Neural progenitor cell (in vitro differentiated cells): ENCODE results near the gene IFT88. TPM values are rescaled to one million over a fixed set of nuclear protein-coding genes. Genes with fewer than 3 reads are reported as not detected.

Experiments
- DNase-seq: peaks from one replicate; pipeline ENCODE4 v3.0.0-alpha.2; 2016; ENCODE audit warnings: low spot score
- H2AFZ ChIP-seq: fragments of 200-600 bp; sonication (generic); replicated peaks from 2 replicates; pipeline ENCODE4 v1.6.1; 2016; ENCODE audit warnings: antibody characterized with exemption
- H3F3A ChIP-seq: fragments of 200-600 bp; sonication (generic); 2 replicates; pipeline ENCODE4 v1.6.1; 2016; ENCODE audit warnings: antibody characterized with exemption, low read depth
- H3K27ac ChIP-seq: fragments of 200-600 bp; sonication (generic); 2 replicates; pipeline ENCODE4 v1.5.1; 2016; ENCODE audit warnings: mild to moderate bottlenecking
- H3K27me3 ChIP-seq: fragments of 200-600 bp; sonication (generic); 2 replicates; pipeline ENCODE4 v1.6.1; 2016; ENCODE audit warnings: mild to moderate bottlenecking, moderate library complexity
- H3K36me3 ChIP-seq: fragments of 200-600 bp; sonication (generic); 2 replicates; pipeline ENCODE4 v1.5.1; 2016
- H3K4me1 ChIP-seq: fragments of 200-600 bp; sonication (generic); 2 replicates; pipeline ENCODE4 v1.6.1; 2016; ENCODE audit warnings: mixed run types
- H3K4me2 ChIP-seq: fragments of 200-600 bp; sonication (generic); 2 replicates; pipeline ENCODE4 v1.6.1; 2016
- H3K4me3 ChIP-seq: fragments of 200-600 bp; sonication (generic); 2 replicates; pipeline ENCODE4 v1.5.1; 2016
- H3K79me2 ChIP-seq: fragments of 200-600 bp; sonication (generic); 2 replicates; pipeline ENCODE4 v1.6.1; 2016; ENCODE audit warnings: low read depth
- H3K9ac ChIP-seq: fragments of 200-600 bp; sonication (generic); 2 replicates; pipeline ENCODE4 v1.6.1; 2016
- H3K9me3 ChIP-seq: fragments of 200-600 bp; sonication (generic); 2 replicates; pipeline ENCODE4 v1.5.1; 2016; ENCODE audit warnings: low read depth
- H4K20me1 ChIP-seq: fragments of 200-600 bp; sonication (generic); 2 replicates; pipeline ENCODE4 v1.6.1; 2016; ENCODE audit warnings: low read depth
- H3K27ac Mint-ChIP-seq: 3 replicates; pipeline ENCODE4 v1.8.0; 2021; ENCODE audit warnings: mixed read lengths
- H3K27me3 Mint-ChIP-seq: 2 replicates; pipeline ENCODE4 v1.8.0; 2022; ENCODE audit warnings: low read depth, mild to moderate bottlenecking, inconsistent platforms, moderate library complexity, mixed read lengths; ENCODE audit not compliant: insufficient read depth
- H3K36me3 Mint-ChIP-seq: 3 replicates; pipeline ENCODE4 v1.8.0; 2021; ENCODE audit warnings: mixed read lengths
- H3K4me1 Mint-ChIP-seq: 3 replicates; pipeline ENCODE4 v1.8.0; 2021; ENCODE audit warnings: mixed read lengths
- H3K4me3 Mint-ChIP-seq: 3 replicates; pipeline ENCODE4 v1.8.0; 2021; ENCODE audit warnings: mild to moderate bottlenecking, moderate library complexity, mixed read lengths
- H3K9me3 Mint-ChIP-seq: 3 replicates; pipeline ENCODE4 v1.8.0; 2020; ENCODE audit warnings: mixed read lengths
- CTCF ChIP-seq: fragments of 200-600 bp; sonication (generic); IDR thresholded peaks from 2 replicates; pipeline ENCODE4 v1.5.1; 2017; ENCODE audit warnings: antibody characterized with exemption, mild to moderate bottlenecking
- EZH2 ChIP-seq: fragments of 200-600 bp; sonication (generic); IDR thresholded peaks from 2 replicates; pipeline ENCODE4 v1.6.1; 2017; ENCODE audit warnings: antibody characterized with exemption, mild to moderate bottlenecking, moderate library complexity
- EZH2phosphoT487 ChIP-seq: fragments of 200-600 bp; sonication (generic); IDR thresholded peaks from 2 replicates; pipeline ENCODE4 v1.6.1; 2017; ENCODE audit warnings: antibody characterized with exemption
- total RNA-seq: library from RNA; depleted of rRNA; stranded (reverse); fragments of >200 nt; gene quantifications from 2 replicates; pipeline ENCODE4 v1.2.3, GENCODE V29; 2015; ENCODE audit warnings: low replicate concordance

The IFT88 gene
- total RNA-seq, 1 donor from 2014 or later = 18.4 TPM

GRCh38 chr13:20573186-20573585 is 6.2 kb downstream of the IFT88 start:
- H3K4me3 ChIP-seq = no peak overlapping the region
- H3K36me3 Mint-ChIP-seq = peaks cover 61% of the 10 kb centered on the region
- no peaks in the 10 kb centered on the region for H4K20me1 ChIP-seq
- no peak for DNase-seq
- peaks cover 9% of the 10 kb centered on the region for H3K79me2 ChIP-seq
- H3K4me3 Mint-ChIP-seq = no peak overlapping the region
- peaks cover 44% of the 10 kb centered on the region for H3K9me3 Mint-ChIP-seq
- TF ChIP-seq EZH2phosphoT487 = no peak
- TF ChIP-seq EZH2 = no peak
- TF ChIP-seq CTCF = no peak
- no peak overlapping the region for H3K9ac ChIP-seq
- no peaks in the 10 kb centered on the region for H3K9me3 ChIP-seq
- no peaks in the 10 kb centered on the region for H3F3A ChIP-seq
- H3K27ac Mint-ChIP-seq = no peak overlapping the region
- H3K27me3 ChIP-seq = no peaks in the 10 kb centered on the region
- H3K4me2 ChIP-seq = no peak overlapping the region
- no peaks in the 10 kb centered on the region for H3K27me3 Mint-ChIP-seq
- no peak overlapping the region for H3K27ac ChIP-seq
- peaks cover 10% of the 10 kb centered on the region for H3K36me3 ChIP-seq
- H2AFZ ChIP-seq = no peak overlapping the region
- H3K4me1 Mint-ChIP-seq = peaks cover 2% of the 10 kb centered on the region
- peaks cover 2% of the 10 kb centered on the region for H3K4me1 ChIP-seq

GRCh38 chr13:20573636-20574035 is 6.7 kb downstream of the IFT88 start:
- Mint-ChIP-seq H3K9me3 (peaks cover 46% of the 10 kb centered on the region), H3K36me3 (peaks cover 63% of the 10 kb centered on the region), H3K27ac (no peak overlapping the region)

GRCh38 chr13:20579191-20579590 is 12.2 kb downstream of the IFT88 start:
- Histone ChIP-seq H3F3A (no peaks in the 10 kb centered on the region), H3K27ac (no peak overlapping the region), H3K9ac (no peak overlapping the region), H2AFZ (no peak overlapping the region), H3K79me2 (no peaks in the 10 kb centered on the region), H3K36me3 (peaks cover 23% of the 10 kb centered on the region), H3K4me1 (no peaks in the 10 kb centered on the region), H3K9me3 (no peaks in the 10 kb centered on the region), H3K4me2 (no peak overlapping the region), H4K20me1 (no peaks in the 10 kb centered on the region), H3K4me3 (no peak overlapping the region), H3K27me3 (no peaks in the 10 kb centered on the region)
- DNase-seq = no peak
- peaks cover 81% of the 10 kb centered on the region for H3K36me3 Mint-ChIP-seq
- H3K27ac Mint-ChIP-seq = no peak overlapping the region
- no peak for TF ChIP-seq EZH2phosphoT487
- TF ChIP-seq EZH2 = no peak
- no peak for TF ChIP-seq CTCF
- H3K9me3 Mint-ChIP-seq = peaks cover 53% of the 10 kb centered on the region
- no peaks in the 10 kb centered on the region for H3K27me3 Mint-ChIP-seq
- H3K4me1 Mint-ChIP-seq = no peaks in the 10 kb centered on the region
- no peak overlapping the region for H3K4me3 Mint-ChIP-seq

More at GRCh38 chr13:20573636-20574035, 6.7 kb downstream of the IFT88 start:
- peaks cover 5% of the 10 kb centered on the region for H3K79me2 ChIP-seq
- H3K4me2 ChIP-seq = no peak overlapping the region
- H3K27ac ChIP-seq = no peak overlapping the region
- no peaks in the 10 kb centered on the region for H3K27me3 Mint-ChIP-seq
- H3K36me3 ChIP-seq = peaks cover 10% of the 10 kb centered on the region
- DNase-seq = no peak
- no peak overlapping the region for H3K4me3 ChIP-seq
- H3F3A ChIP-seq = no peaks in the 10 kb centered on the region
- H3K9me3 ChIP-seq = no peaks in the 10 kb centered on the region
- no peaks in the 10 kb centered on the region for H3K4me1 Mint-ChIP-seq
- no peak overlapping the region for H3K4me3 Mint-ChIP-seq
- H2AFZ ChIP-seq = no peak overlapping the region
- H3K27me3 ChIP-seq = no peaks in the 10 kb centered on the region
- no peak for TF ChIP-seq EZH2phosphoT487
- TF ChIP-seq CTCF = no peak
- no peak for TF ChIP-seq EZH2
- no peaks in the 10 kb centered on the region for H3K4me1 ChIP-seq
- no peaks in the 10 kb centered on the region for H4K20me1 ChIP-seq
- no peak overlapping the region for H3K9ac ChIP-seq
